ENCODE measurements around the gene MXD1. TPM values are rescaled to one million over a fixed set of nuclear protein-coding genes. Genes with fewer than 3 reads are reported as not detected.
A peak's percentile ranks its signal among the peaks of the same experiment; 100 is the strongest.

The MXD1 gene
- total and polyA plus RNA-seq, 4 donors: 1.4 to 8.5 (median 5.8) TPM

GRCh38 chr2:69979902-69980807, 65.2 kb downstream of the MXD1 start:
- H3K9ac ChIP-seq (ENCODE audit: low read depth in 1 of 2, low read length in 2 of 2): no peak overlapping the region
- H3K9me3 ChIP-seq (ENCODE audit: control insufficient read depth in 4 of 4, low read length in 3 of 4): no peaks in the 10 kb centered on the region
- 76% methylated on average over 8 of the region's 8 CpGs for WGBS
- no peaks in the 10 kb centered on the region for H3K27me3 ChIP-seq (ENCODE audit: control insufficient read depth in 4 of 4, insufficient read depth in 4 of 4, low read length in 3 of 4)
- no peak overlapping the region for H3K4me3 ChIP-seq (ENCODE audit: low read depth in 1 of 3, low read length in 3 of 3)
- H3K27ac ChIP-seq (ENCODE audit: low read depth in 1 of 2, low read length in 2 of 2): peak overlapping the region; percentile 31 to 47
- no peak for DNase-seq (ENCODE audit: low spot score)
- TF ChIP-seq RAD21 (IDR thresholded peaks at IDR 0.05) (no peak), EGR1 (IDR thresholded peaks at IDR 0.05; ENCODE audit: low read depth in 2 of 2) (peak in 1 of 2 donors; percentile 68), FOXA1 (IDR thresholded peaks at IDR 0.05) (peak; percentile 49), HNF4G (IDR thresholded peaks at IDR 0.05) (no peak), FOXA2 (IDR thresholded peaks at IDR 0.05) (peak; percentile 82), RXRA (IDR thresholded peaks at IDR 0.05) (peak; percentile 45 to 58), JUND (IDR thresholded peaks at IDR 0.05) (peak in 1 of 2 donors; percentile 75), HNF4A (conservative IDR thresholded peaks at IDR 0.05) (peak; percentile 44 to 45), NR2F2 (IDR thresholded peaks at IDR 0.05) (no peak), SP1 (IDR thresholded peaks at IDR 0.05) (peak; percentile 39)
- TF ChIP-seq, protein P1, sequence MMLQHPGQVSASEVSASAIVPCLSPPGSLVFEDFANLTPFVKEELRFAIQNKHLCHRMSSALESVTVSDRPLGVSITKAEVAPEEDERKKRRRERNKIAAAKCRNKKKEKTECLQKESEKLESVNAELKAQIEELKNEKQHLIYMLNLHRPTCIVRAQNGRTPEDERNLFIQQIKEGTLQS (IDR thresholded peaks at IDR 0.05): peak; percentile 71
- TF ChIP-seq, protein P2, sequence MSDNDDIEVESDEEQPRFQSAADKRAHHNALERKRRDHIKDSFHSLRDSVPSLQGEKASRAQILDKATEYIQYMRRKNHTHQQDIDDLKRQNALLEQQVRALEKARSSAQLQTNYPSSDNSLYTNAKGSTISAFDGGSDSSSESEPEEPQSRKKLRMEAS (IDR thresholded peaks at IDR 0.05): no peak
- TF ChIP-seq, protein P3, sequence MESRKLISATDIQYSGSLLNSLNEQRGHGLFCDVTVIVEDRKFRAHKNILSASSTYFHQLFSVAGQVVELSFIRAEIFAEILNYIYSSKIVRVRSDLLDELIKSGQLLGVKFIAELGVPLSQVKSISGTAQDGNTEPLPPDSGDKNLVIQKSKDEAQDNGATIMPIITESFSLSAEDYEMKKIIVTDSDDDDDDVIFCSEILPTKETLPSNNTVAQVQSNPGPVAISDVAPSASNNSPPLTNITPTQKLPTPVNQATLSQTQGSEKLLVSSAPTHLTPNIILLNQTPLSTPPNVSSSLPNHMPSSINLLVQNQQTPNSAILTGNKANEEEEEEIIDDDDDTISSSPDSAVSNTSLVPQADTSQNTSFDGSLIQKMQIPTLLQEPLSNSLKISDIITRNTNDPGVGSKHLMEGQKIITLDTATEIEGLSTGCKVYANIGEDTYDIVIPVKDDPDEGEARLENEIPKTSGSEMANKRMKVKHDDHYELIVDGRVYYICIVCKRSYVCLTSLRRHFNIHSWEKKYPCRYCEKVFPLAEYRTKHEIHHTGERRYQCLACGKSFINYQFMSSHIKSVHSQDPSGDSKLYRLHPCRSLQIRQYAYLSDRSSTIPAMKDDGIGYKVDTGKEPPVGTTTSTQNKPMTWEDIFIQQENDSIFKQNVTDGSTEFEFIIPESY (IDR thresholded peaks at IDR 0.05): peak; percentile 42
- H3K36me3 ChIP-seq (ENCODE audit: control insufficient read depth in 4 of 4, insufficient read depth in 3 of 4, low read depth in 1 of 4, low read length in 3 of 4): no peaks in the 10 kb centered on the region
- H3K4me1 ChIP-seq (ENCODE audit: control insufficient read depth in 4 of 4, insufficient read depth in 4 of 4, low read length in 3 of 4): peaks cover 6 to 22% (median 16%) of the 10 kb centered on the region in 4 donors

DNA sequence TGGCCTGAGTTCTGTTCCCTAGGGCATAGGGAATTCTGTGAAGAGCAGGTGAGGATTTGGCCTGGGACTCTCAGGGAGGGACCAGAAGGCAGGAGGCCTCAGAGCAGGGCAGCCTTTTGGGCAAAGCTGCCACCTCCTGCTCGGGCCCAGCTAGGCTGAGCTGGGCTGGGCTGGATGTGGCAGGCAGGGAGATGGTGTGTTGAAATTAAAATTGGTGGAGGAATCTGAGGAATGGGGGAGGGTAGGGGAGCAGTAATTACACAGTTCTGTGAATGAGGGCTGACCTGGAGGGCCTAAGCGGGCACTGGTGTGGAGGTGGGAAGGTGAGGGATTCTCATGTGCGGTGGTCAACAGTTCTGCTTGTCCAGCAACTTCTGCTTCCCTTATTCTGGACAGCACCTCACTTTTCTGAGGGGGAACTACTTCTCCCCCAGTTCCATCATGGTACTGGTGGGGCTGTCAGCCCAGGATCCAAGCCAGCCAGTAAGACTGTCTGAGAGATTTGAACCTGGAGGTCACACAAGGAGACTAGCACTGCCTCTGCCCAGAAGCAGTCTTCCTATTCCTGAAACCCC, 68.6 kb downstream of the MXD1 start:
- H3K9ac ChIP-seq (ENCODE audit: low read depth in 1 of 2, low read length in 2 of 2): no peak overlapping the region
- no peak for TF ChIP-seq FOXA1 (IDR thresholded peaks at IDR 0.05)
- TF ChIP-seq YY1 (IDR thresholded peaks at IDR 0.05): no peak
- no peak for TF ChIP-seq CTCF (IDR thresholded peaks at IDR 0.05; ENCODE audit: low read depth, low read length, missing input control)
- no peak for TF ChIP-seq TAF1 (conservative IDR thresholded peaks at IDR 0.05)
- TF ChIP-seq HNF4A (conservative IDR thresholded peaks at IDR 0.05): no peak
- TF ChIP-seq, protein P1 (IDR thresholded peaks at IDR 0.05): no peak
- TF ChIP-seq HNF4G (IDR thresholded peaks at IDR 0.05): no peak
- TF ChIP-seq, protein P3 (IDR thresholded peaks at IDR 0.05): no peak
- TF ChIP-seq SP1 (IDR thresholded peaks at IDR 0.05): no peak
- TF ChIP-seq RXRA (IDR thresholded peaks at IDR 0.05): no peak
- 94% methylated on average over 3 of the region's 3 CpGs for WGBS
- H3K27me3 ChIP-seq (ENCODE audit: control insufficient read depth in 4 of 4, insufficient read depth in 4 of 4, low read length in 3 of 4): no peaks in the 10 kb centered on the region
- H3K4me1 ChIP-seq (ENCODE audit: control insufficient read depth in 4 of 4, insufficient read depth in 4 of 4, low read length in 3 of 4): peaks cover 5 to 20% (median 11%) of the 10 kb centered on the region in 4 donors
- H3K4me3 ChIP-seq (ENCODE audit: low read depth in 1 of 3, low read length in 3 of 3): no peak overlapping the region
- H3K27ac ChIP-seq (ENCODE audit: low read depth in 1 of 2, low read length in 2 of 2): no peak overlapping the region
- no peaks in the 10 kb centered on the region for H3K36me3 ChIP-seq (ENCODE audit: control insufficient read depth in 4 of 4, insufficient read depth in 3 of 4, low read depth in 1 of 4, low read length in 3 of 4)
- DNase-seq (ENCODE audit: low spot score): no peak
- no peaks in the 10 kb centered on the region for H3K9me3 ChIP-seq (ENCODE audit: control insufficient read depth in 4 of 4, low read length in 3 of 4)

Measured in liver (tissue), 9 donors.